C4-2B (cell line): ENCODE measurements around the gene RFX7.

Experiments used
- ZFX ChIP-seq: fragments of 450-650 bp; IDR thresholded peaks from 2 replicates; pipeline ENCODE4 v1.6.1; 2017
- TF ChIP-seq, protein P1 (sequence below): fragments of 450-650 bp; conservative IDR thresholded peaks from 2 replicates; pipeline ENCODE4 v1.5.1; 2017; ENCODE audit warnings: mild to moderate bottlenecking

DNA sequence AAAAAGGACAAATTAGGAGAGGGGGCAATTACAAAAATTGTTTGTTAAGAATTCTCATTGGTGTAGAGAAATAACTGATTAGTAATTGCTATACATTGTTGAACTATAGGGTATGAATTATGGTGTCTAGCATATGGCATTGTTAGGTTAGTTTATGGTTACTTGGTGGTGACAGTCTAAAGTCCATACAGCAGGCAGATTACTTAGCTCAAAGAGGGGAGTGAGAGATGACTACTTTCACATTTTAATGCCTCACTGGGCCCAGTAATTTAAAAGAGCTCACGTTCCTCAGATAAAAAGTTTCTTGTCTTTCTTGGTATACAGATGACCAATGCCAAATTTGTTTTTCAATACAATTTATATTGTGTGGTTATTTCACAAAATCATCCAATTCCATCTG lies 137.8 kb downstream of the RFX7 start:
- TF ChIP-seq, protein P1, sequence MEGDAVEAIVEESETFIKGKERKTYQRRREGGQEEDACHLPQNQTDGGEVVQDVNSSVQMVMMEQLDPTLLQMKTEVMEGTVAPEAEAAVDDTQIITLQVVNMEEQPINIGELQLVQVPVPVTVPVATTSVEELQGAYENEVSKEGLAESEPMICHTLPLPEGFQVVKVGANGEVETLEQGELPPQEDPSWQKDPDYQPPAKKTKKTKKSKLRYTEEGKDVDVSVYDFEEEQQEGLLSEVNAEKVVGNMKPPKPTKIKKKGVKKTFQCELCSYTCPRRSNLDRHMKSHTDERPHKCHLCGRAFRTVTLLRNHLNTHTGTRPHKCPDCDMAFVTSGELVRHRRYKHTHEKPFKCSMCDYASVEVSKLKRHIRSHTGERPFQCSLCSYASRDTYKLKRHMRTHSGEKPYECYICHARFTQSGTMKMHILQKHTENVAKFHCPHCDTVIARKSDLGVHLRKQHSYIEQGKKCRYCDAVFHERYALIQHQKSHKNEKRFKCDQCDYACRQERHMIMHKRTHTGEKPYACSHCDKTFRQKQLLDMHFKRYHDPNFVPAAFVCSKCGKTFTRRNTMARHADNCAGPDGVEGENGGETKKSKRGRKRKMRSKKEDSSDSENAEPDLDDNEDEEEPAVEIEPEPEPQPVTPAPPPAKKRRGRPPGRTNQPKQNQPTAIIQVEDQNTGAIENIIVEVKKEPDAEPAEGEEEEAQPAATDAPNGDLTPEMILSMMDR: no peak
- no peak for TF ChIP-seq ZFX
